NOMO-1 (cell line): ENCODE data around the gene APBB2.

ENCODE experiments used
- DNase-seq, 2 experiments: peaks; one replicate each; lab custom pipeline; 2025; ENCODE audit not compliant: unreplicated experiment in 2 of 2; lab: John Stamatoyannopoulos, UW

APBB2 gene

GRCh38 chr4:40808926-40809457 lies 405.4 kb downstream of the APBB2 start:
- no peak for DNase-seq

- no peak for DNase-seq
Observed at GRCh38 chr4:40804598-40804997, 409.7 kb downstream of the APBB2 start.

- DNase-seq, result peak in 1 of 2 experiments; percentile 55
Observed at GRCh38 chr4:40800064-40800463, 414.3 kb downstream of the APBB2 start.

- no peak for DNase-seq
Observed at GRCh38 chr4:40789771-40790170, 424.6 kb downstream of the APBB2 start.

- peak in 1 of 2 experiments; percentile 46 for DNase-seq
Observed at GRCh38 chr4:40789031-40789430, 425.3 kb downstream of the APBB2 start.

GRCh38 chr4:40788331-40788730 lies 426.0 kb downstream of the APBB2 start:
- no peak for DNase-seq

- DNase-seq, result no peak
Observed at GRCh38 chr4:40785727-40786126, 428.6 kb downstream of the APBB2 start.

GRCh38 chr4:40782876-40783275 lies 431.5 kb downstream of the APBB2 start:
- no peak for DNase-seq

GRCh38 chr4:40778090-40778489 lies 436.3 kb downstream of the APBB2 start:
- no peak for DNase-seq

- no peak for DNase-seq
Observed at GRCh38 chr4:40769266-40769665, 445.1 kb downstream of the APBB2 start.

GRCh38 chr4:40763228-40763716 lies 451.1 kb downstream of the APBB2 start:
- DNase-seq, result peak in 1 of 2 experiments; percentile 66
